ENCODE data around the gene GREM2.

- no peak for TF ChIP-seq CTCF (IDR thresholded peaks at IDR 0.05)
- TF ChIP-seq POLR2A (IDR thresholded peaks at IDR 0.05; ENCODE audit: low read depth): no peak
Observed at GRCh38 chr1:240612811-240613210, 856 bp upstream of the GREM2 start.

Measured in esophagus muscularis mucosa (tissue), 3 donors.